T-helper 9 cell (primary cell): ENCODE data around the gene ATG16L1.
"Not testable (repeated sequence)": the region's sequence is repeated elsewhere in the genome, so short reads cannot be mapped to it uniquely, and the experiment has no call there.

ENCODE experiments used
- DNase-seq: peaks from one replicate; pipeline ENCODE4 v3.0.0-alpha.2; 2020

The ATG16L1 gene

GRCh38 chr2:233300401-233300800 lies 48.9 kb downstream of the ATG16L1 start:
- DNase-seq, result no peak

- no peak for DNase-seq
These were observed 49.8 kb downstream of the ATG16L1 start for GRCh38 chr2:233301248-233301647.

GRCh38 chr2:233301811-233302210 lies 50.3 kb downstream of the ATG16L1 start:
- DNase-seq, result no peak

- no peak for DNase-seq
These were observed 51.8 kb downstream of the ATG16L1 start for GRCh38 chr2:233303252-233303651.

- DNase-seq, result no peak
These were observed 56.1 kb downstream of the ATG16L1 start, which contains the start of gene SAG for GRCh38 chr2:233307565-233307964. Gene SAG (plus strand): TSS chr2:233307816. CDS start chr2:233309190, 1,374 bp downstream.

GRCh38 chr2:233311241-233311926 lies 59.9 kb downstream of the ATG16L1 start:
- no peak for DNase-seq

GRCh38 chr2:233312874-233313273 lies 61.4 kb downstream of the ATG16L1 start:
- no peak for DNase-seq

GRCh38 chr2:233314180-233314925 lies 62.9 kb downstream of the ATG16L1 start:
- no peak for DNase-seq

- no peak for DNase-seq
These were observed 65.9 kb downstream of the ATG16L1 start for GRCh38 chr2:233317196-233317943.

GRCh38 chr2:233319256-233319655 lies 67.8 kb downstream of the ATG16L1 start:
- DNase-seq, result no peak

GRCh38 chr2:233320470-233320869 lies 69.0 kb downstream of the ATG16L1 start:
- DNase-seq, result no peak

- DNase-seq, result no peak
These were observed 69.7 kb downstream of the ATG16L1 start for GRCh38 chr2:233321166-233321565.

GRCh38 chr2:233323851-233324250 lies 72.4 kb downstream of the ATG16L1 start:
- no peak for DNase-seq

GRCh38 chr2:233325256-233325655 lies 73.8 kb downstream of the ATG16L1 start:
- no peak for DNase-seq

GRCh38 chr2:233325814-233326213 lies 74.3 kb downstream of the ATG16L1 start:
- DNase-seq, result no peak

- DNase-seq, result no peak
These were observed 75.0 kb downstream of the ATG16L1 start for GRCh38 chr2:233326500-233326899.

GRCh38 chr2:233328922-233329321 lies 77.4 kb downstream of the ATG16L1 start:
- DNase-seq, result no peak

- DNase-seq, result no peak
These were observed 78.1 kb downstream of the ATG16L1 start for GRCh38 chr2:233329489-233330135.

- DNase-seq, result peak; percentile 59
These were observed 80.1 kb downstream of the ATG16L1 start for GRCh38 chr2:233331536-233331935.

- no peak for DNase-seq
These were observed 80.7 kb downstream of the ATG16L1 start for GRCh38 chr2:233332125-233332524.

GRCh38 chr2:233334915-233335314 lies 83.4 kb downstream of the ATG16L1 start:
- DNase-seq, result no peak

GRCh38 chr2:233336091-233336490 lies 84.6 kb downstream of the ATG16L1 start:
- not testable (repeated sequence) for DNase-seq

GRCh38 chr2:233336541-233336940 lies 85.1 kb downstream of the ATG16L1 start:
- no peak for DNase-seq
